Right renal cortex interstitium (tissue), 3 donors: ENCODE measurements around the gene PCK2. TPM values are rescaled to one million over a fixed set of nuclear protein-coding genes. Genes with fewer than 3 reads are reported as not detected.
A peak's percentile ranks its signal among the peaks of the same experiment; 100 is the strongest.
"Not testable (repeated sequence)": the region's sequence is repeated elsewhere in the genome, so short reads cannot be mapped to it uniquely, and the experiment has no call there.

Experiments used
- DNase-seq, 3 donors: peaks; one replicate each; pipeline ENCODE4 v3.0.0-alpha.2; 2013; ENCODE audit warnings: low read depth in 3 of 3, low spot score in 2 of 3
- polyA plus RNA-seq, 3 donors: library from polyadenylated mRNA; unstranded; fragments of 120-200 nt; gene quantifications; one replicate each; pipeline ENCODE4 v1.2.1, GENCODE V29; 2013; ENCODE audit not compliant: insufficient read length in 3 of 3

Gene PCK2
- 10 to 100 TPM; 25.5 to 32.6 (median 27.3) TPM for polyA plus RNA-seq

DNA sequence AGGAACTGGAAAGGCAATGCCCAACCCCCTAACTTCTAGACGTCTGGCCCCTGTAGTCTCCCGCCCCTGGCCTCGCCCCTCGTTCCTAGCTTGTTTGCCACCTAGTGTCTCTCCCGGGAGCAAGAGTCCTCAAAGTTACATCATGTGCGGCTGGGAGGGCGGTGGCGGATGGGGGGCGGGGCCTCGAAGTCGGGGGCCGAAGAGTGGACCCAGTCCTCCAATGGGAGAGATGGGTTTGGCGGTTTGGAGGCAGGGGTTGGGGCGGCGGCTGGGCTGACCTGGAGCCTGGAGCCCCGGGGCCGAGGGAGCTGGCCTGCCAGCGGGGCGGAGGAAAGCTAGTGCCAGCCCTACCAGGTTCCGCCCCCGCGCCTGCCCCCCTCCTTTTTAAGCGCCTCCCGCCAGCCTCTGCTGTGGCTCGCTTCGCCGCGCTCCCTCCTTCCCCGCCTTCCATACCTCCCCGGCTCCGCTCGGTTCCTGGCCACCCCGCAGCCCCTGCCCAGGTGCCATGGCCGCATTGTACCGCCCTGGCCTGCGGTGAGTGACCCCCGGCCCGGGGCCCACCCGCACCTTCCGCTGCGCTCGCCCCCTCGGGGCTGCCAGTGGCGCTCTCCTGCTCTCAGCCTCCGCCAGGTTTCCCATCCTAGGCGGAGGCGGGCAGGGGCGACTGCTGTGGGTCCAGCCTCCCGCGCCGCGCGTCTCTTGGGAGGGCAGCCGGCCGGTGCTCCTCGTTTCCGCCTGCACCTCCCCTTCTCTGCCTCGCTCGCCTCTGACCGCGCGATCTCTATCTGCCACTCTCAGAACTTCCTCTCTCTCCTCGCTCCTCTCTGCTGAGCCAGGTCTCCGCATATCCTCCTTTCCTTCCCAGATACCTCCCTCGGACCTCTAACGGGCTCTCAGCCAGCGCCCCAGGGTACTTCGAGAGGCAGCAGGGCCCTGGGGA lies at the start of gene PCK2:
TSS of gene PCK2 (plus strand) at position 411 of the 940 bp plus-strand sequence. CDS start at position 506, 95 bp downstream.
- peak in 1 of 3 donors; percentile 47 for DNase-seq

DNA sequence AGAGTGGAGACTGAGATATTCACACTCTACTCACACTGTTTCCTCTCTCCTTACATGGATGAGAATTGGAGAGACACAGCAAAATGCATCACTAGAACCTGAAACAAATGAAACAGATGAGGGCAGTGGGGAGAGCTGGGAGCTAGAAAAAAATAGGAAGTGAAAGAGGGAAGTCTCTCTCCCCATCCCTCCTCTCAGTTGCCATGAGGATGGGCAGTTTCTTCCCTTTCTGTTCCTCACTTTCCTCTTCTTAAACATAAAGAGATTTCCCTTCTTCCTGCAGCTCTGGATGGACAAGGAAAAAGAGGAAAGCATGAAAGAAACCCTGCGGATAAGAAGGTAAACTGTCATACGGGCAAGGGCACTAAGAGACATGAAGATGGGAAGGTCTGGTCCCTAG lies 45.1 kb upstream of the PCK2 start:
- DNase-seq = not testable (repeated sequence)

DNA sequence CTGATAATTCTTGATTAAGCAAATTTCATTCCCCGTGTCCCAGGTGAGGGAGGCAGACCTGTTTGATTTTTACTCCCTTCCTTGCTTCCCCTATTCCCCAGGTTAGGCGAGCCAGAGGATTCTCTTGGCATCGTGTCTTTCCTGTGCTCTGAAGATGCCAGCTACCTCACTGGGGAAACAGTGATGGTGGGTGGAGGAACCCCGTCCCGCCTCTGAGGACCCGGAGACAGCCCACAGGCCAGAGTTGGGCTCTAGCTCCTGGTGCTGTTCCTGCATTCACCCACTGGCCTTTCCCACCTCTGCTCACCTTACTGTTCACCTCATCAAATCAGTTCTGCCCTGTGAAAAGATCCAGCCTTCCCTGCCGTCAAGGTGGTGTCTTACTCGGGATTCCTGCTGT lies 43.4 kb upstream of the PCK2 start:
- DNase-seq = not testable (repeated sequence)

DNA sequence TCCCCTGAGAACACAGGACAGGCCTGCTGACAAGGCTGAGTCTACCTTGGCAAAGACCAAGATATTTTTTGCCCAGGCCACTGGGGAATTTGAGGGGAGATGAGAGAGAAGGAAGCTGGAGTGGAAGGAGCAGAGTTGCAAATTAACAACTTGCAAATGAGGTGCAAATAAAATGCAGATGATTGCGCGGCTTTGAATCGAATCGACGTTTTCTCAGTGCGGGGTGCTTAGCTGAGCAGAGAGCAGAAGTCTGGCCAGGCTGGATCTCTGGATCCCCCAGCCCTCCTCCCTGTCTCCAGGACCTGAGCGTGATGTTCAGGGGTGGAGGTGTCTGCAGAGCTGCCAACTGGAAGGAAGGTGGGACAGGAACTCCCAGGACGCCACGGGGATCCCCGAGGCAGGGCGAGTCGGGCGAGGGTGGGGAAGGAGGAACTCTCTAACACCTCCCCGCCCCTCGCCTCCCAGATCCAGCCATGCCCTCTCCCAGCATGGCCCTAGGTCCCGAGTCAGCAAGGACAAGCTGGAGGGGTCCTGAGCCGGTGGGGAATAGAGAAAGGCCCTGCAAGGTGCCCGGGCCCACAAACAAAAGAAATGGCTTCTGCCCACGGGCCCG lies 42.8 kb upstream of the PCK2 start:
- no peak for DNase-seq

DNA sequence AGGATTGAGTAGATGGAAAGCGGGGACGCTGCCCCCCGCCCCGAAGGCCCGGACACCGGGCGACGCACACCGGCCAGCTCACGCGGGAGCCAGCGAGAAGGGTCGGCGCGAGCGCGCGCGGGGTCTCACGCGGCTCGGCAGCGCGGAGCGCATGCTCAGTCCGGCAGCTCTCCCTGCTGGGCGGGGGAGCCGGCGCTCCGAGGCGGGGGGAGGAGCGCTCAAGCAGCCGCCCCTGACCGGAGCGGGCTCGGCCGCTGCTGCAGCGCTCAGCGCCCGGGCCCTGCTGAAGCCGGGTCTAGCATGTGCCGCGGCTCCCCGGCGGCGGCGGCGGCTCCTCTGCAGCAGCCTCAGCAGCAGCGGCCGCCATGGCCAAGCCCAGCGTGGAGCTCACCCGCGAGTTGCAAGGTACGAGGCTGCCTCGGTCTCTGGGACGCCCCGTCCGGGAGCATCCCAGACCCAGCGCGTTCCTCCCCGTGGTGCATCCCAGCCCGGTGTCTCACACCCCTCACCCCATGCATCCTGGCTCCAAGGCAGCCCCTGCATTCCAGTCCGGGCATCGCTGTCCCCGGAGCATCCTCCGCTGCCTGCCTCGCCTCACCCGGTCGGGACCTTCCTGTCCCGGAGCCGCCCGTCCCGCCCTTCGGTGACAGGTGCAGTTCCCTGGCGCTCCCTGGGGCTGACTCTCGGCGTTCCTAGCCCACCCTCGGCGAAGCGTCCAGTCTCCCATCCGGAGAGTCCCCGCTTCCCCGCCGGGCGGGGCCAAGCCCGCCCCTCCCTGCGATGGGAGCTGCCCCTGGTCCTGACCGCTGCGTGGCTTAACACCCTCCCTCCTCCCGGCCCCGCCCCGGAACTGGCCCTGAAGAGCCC lies 42.1 kb upstream of the PCK2 start, which contains the start of gene CARMIL3:
TSS of gene CARMIL3 (plus strand) at position 221 of the 867 bp plus-strand sequence. CDS start at position 366, 145 bp downstream.
- no peak for DNase-seq

DNA sequence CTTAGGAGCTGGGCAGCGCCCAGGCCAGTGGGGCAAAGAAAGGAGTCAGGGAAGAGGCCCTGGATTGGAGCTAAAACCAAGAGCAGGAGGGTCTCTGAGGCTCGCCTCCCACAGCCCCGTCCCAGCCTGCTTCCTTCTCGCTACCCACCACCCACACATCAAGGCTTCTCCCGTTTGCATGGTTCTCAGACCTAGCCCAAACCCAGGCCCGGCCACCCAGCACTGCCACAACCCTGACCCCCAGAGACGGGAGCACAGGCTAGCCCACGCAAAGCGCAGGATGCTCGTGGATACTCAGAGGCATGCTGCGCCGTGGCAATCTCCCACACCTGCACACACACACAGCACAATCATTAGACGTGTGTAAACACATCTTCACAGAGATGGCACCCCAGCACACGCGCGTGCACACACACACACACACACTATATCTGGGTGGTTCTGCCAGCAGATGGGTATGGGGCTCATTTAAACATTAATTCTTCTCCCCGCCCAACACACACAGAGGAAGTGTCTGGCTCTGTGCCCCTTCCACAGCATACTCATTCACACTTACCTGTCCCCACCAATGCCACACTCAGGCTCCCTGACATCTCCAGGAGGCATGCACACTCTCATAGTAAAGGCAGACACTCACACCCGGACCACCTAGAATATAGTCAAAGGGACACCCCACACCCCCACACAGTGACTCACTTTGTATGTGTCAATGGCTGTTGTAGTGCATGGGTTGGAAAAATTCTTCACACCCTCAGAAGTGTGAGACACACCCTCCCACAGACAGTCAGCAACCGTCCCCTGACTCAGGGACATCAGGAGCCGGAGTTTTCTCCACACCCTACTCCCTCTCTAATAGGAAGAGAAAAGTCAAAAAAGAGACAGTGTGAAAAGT lies 41.2 kb upstream of the PCK2 start:
- no peak for DNase-seq

DNA sequence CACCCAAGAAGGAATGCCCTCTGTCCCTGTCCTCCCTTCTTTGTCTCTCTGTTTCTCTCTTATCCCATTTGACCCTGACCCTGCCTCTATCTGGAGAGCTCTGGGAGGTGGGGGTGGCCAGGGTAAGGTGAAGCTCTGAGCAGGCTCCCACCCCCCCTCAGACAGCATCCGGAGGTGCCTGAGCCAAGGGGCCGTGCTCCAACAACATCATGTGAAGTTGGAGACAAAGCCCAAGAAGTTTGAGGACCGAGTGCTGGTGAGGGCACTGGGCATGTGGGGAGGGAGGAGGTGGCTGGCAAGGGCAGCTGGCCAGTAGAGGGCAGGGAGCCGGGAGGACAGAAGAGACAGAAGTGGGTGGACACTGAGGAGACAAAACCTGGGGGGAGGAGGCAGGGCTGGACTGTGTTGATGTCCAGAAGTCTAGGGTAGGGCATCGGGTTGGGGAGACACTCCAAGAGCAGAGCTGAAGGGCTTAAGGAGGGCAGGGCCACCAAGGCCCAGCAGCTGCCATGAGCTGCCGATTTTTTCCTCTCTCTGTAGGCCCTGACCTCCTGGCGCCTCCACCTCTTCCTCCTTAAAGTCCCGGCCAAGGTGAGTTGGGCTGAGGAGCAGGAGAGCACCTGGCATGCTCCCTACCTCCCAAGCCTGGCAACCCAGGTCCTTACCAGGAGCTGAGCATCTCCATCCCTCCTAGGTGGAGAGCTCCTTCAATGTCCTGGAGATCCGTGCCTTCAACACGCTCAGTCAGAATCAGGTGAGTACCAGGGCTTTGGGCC lies 40.4 kb upstream of the PCK2 start:
- DNase-seq = no peak

DNA sequence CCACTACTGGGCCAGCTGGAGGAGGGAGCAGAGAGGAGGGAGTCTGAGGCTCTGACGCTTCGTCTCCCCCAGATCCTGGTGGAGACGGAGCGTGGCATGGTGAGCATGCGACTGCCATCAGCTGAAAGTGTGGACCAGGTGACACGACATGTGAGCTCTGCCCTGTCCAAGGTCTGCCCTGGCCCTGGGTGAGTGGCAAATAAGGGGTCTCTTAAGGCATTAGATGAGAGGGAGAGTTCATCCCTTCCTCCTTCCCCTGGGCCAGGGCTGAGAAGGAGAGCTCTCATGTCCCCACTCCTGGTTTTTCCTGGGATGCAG lies 39.8 kb upstream of the PCK2 start:
- DNase-seq = no peak

DNA sequence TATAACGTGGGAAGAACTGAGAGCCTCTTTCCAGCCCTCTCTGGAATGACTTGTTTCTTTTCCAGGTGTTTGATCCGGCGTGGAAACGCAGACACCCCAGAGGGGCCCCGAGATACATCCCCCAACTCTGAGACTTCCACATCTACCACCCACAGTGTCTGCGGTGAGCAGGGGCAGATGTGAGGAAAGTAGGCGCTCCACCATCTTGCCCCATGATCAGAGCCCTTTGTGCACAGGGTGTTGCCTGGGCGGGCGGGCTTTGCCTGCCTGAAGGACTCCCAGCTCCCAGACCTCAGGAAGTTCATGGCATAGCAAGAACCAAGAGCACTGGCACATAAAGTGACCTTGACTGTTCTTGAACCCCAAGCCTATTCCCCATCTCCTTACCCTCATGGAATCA lies 39.5 kb upstream of the PCK2 start:
- DNase-seq = no peak

DNA sequence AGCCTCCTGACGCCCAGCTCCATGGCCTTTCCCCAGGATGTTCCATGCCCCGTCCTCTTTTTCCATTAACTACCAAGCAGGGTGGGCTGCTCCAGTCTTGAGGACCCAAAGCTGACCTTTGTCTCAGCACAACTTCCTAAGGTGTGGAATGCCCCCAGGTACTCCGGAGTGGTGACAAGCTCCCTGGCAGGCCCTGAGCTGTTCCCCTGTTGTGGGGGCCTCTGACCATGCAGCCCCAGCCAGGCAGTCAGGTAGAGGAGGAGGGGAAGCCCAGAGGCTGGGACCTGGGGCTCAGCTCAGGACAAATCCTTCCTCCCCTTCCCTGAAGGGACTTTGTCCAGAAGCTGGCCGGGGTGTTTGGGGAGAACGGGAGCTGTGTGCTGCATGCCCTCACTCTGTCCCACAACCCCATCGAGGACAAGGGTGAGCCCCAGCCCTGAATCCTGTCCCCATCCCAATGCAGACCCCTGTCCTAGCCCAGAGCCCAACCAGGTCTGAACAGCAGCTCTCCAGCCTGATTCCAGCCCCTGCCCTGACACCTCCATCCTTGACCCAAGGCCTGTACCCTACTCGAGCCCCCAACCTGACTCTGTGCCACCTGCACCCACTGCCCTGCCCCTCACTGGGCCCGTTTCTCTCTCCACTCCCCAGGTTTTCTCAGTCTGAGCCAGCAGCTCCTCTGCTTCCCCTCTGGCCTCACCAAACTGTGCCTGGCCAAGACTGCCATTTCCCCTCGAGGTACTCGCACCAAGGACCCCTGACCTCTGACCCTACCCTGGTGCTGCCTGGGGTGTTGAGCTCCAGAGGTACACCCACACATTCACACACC lies 37.9 kb upstream of the PCK2 start:
- no peak for DNase-seq

DNA sequence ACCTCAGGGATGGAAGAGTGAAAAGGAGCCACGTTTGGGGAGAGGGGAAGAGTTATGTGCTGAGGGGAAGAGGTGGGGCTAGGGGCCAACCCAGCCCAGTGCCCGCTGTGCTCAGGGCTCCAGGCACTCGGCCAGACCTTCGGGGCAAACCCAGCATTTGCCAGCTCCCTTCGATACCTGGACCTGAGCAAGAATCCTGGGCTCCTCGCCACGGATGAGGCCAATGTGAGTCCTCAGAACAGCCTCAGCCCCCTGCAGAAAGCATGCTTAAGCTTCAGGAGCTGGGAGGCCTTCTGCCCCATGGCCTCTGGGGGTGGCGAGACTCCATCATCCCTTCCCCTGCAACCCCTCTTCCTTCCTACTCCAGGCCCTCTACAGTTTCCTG lies 37.3 kb upstream of the PCK2 start:
- DNase-seq = no peak

DNA sequence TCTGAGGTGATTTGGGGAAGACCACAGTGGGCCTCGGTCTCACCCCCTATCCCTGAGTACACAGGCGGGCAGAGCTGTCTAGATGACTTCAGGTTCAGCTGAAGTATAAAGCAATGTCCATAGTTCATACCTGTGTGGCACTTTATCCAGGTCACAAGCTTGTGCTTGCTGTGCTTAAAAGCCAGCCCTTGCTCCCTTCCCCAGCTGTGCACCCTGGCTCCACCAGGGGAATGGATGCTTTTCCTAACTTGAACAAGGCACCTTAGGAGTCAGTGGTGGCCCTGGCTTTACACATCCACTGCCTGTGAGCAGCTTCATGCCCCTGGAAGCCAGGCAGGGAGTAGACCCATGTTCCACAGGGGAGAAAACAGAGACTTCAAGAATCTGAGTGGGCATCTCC lies 36.8 kb upstream of the PCK2 start:
- no peak for DNase-seq

DNA sequence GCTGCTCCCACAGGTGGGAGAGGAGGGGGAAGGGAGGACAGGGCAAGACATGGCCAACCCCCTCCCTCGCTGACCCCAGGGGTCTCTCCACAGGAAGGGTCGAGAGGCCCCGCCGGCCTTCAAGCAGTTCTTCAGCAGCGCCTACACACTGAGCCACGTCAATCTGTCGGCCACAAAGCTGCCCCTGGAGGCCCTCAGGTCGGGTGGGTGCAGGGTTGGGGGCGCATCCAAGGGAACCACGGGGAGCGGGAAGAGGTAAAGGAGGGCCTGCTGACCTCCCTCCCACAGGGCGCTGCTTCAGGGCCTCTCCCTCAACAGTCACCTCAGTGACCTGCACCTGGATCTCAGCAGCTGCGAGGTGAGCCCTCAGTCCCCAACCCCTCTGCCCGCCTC lies 36.2 kb upstream of the PCK2 start:
- no peak for DNase-seq

DNA sequence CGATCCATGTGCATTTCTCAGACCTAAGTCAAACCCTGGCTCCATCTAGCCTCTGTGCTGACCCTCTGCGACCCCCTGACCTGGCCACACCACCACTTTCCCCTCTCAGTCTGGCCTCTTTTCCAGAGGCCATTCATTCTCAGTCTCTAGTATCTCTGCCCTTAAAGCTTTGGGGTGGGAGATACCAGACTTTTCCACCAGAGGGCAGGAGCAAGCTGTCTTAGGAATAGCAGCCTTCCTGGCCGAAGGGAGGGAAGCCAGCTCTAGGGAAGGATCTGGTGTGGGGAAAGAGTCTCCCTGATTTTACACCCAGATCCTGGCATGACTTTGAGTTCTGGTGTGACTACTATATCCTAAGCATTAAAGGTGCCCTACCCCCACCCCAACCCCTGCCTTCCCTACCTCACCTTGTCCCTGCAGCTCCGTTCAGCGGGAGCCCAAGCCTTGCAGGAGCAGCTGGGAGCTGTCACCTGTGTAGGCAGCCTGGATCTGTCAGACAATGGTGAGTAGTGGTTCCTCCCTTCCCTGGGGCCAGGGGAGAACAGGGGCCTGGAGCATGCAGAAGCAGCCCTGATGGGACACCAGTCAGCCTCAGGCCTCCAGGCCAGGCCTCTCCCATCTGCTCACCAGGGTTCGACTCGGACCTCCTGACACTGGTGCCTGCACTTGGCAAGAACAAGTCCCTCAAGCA lies 35.7 kb upstream of the PCK2 start:
- DNase-seq = peak in 1 of 3 donors; percentile 72

DNA sequence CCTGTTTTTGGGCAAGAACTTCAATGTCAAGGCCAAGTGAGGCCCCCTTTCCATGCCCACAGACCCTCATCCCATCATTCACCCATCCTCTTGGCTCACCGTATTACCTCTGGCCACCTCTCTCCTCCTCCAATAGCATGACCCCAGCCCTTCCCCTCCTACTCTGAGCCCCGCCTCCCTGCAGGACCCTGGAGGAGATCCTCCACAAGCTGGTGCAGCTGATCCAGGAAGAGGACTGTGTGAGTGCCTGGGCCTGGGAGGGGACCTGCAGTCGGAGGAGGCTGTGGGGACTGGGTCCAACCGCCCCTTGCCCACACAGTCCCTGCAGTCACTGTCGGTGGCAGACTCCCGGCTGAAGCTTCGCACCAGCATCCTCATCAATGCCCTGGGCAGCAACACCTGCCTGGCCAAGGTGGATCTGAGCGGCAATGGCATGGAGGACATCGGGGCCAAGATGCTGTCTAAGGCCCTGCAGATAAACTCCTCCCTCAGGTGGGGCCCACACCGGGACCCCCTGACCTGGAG lies 35.1 kb upstream of the PCK2 start:
- DNase-seq = no peak

DNA sequence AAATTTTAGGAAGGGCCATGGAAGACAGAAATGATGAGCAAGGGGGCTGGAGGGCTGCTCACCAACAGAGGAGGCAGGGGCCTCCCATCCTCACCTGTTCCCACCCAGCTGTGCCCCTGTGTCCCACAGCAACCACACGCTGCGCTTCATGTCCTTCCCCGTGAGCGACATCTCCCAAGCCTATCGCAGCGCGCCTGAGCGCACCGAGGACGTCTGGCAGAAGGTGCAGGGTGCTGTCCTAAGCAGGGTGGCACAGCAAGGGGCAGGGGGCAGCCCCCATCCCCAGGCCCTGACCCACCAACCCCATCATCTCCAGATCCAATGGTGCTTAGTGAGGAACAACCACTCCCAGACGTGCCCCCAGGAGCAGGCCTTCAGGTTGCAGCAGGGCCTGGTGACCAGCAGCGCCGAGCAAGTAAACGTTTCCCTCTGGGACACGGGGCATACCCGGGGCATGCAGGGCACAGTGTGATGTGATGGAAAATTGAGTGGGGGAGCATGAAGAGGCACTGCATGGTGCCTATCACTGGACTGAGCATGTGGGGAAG lies 34.2 kb upstream of the PCK2 start:
- no peak for DNase-seq

DNA sequence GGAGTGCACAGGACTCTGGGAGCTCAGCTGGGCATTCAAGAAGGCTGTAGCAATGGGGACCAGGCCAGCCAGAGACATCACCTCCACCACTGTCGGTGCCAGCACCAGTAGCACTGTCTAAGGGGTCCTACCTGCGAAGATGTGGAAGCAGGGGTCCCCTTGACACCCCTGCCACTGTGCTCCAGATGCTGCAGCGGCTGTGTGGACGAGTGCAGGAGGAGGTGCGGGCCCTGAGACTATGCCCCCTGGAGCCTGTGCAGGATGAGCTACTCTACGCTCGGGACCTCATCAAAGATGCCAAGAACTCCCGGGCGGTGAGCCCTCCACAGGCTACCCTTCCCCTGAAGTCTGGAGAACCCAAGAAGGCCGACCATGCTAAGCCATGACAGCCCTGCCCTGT lies 33.7 kb upstream of the PCK2 start:
- no peak for DNase-seq
